Spleen (tissue), 7 donors: ENCODE measurements around the gene LRRC15.

Experiments
- CTCF ChIP-seq, 11 experiments: fragments of 200-600 bp in 7 of 11; fragments of 450-650 bp in 4 of 11; sonication (generic) in 4 of 11; IDR thresholded peaks in 8 of 11; conservative IDR thresholded peaks in 3 of 11; 1 replicate in 7 of 11; 2 replicates in 4 of 11; pipeline versions ENCODE4 v1.4.0 to v1.8.0; 2016 to 2021; ENCODE audit warnings: antibody characterized with exemption in 11 of 11, inconsistent platforms in 4 of 11, mild to moderate bottlenecking in 1 of 11
- POLR2A ChIP-seq, 3 donors: fragments of 450-650 bp; IDR thresholded peaks; one replicate each; pipeline ENCODE4 v1.5.1; 2017; ENCODE audit warnings: antibody characterized with exemption in 3 of 3, mild to moderate bottlenecking in 1 of 3
- donor health status: DM: no; HTN: no; CAD: no; lungs with moderate emphysema.
- donor health status: DM: no; HTN: no; CAD: no.
- donor health status: DM: no; HTN: no; CAD: no.

DNA sequence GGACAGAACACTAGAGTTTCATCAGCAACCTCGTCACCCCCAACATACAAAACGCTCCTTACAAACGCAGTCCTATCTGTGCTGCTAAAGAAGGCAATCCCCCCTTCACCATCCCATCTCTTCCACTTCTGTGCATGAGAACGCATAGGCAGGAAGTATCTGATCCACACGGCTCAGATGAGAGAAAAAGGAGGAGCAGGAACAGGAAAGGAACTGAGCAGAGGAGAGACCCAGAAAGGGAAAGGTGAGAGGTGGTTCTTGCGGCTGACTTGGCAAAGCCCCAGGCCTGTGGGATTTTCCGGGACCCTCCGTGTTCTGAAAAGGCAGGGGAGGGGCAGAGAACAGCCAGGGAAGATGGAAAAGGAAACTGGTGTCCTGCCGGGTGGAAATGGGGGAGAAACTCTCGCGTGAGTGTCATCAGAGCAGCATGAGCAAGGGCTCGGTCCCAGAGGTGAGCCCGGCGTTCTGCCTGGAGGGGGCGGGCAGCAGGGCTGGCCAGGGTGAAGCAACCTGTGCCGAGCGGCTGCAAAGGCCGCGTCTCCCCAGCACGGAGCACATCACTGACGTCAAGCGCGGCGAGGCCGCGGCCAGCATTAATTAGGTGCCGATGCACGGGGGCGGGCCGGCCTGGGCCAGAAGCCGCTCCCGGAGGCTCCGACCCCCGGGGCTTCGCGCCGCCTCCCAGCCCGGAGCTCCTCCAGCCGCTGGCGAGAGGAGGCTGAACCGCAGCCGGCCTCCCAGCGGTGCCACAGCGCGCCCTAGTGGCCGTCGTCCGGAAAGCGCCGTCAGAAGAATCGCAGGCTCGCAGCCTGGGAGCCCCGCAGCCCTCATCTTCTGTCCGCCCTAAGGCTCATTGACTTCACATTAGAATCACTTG, 54.2 kb downstream of the LRRC15 start:
- TF ChIP-seq POLR2A (IDR thresholded peaks at IDR 0.05), result no peak
- peak; percentile 76 to 97 (median 93) for TF ChIP-seq CTCF (IDR thresholded peaks at IDR 0.05 in 8 of 11, conservative IDR thresholded peaks at IDR 0.05 in 3 of 11)
